Mesangial cell (primary cell): ENCODE measurements around the gene GPN1. TPM values are rescaled to one million over a fixed set of nuclear protein-coding genes. Genes with fewer than 3 reads are reported as not detected.

Source experiments
- total RNA-seq: library from RNA; depleted of rRNA; stranded (reverse); fragments of >200 nt; gene quantifications from 2 replicates; pipeline ENCODE4 v1.2.3, GENCODE V29; 2015

Gene GPN1
- total RNA-seq = 45.6 and 58.8 TPM in 2 replicates

GRCh38 chr2:27628767-27629709 lies at the start of gene GPN1, which contains the start of gene CCDC121:
Gene GPN1, plus strand, starts transcription at chr2:27629050. Its CDS starts 9 bp downstream, at chr2:27629059.
Gene CCDC121, minus strand, starts transcription at chr2:27629012. Its CDS starts 1,213 bp downstream, at chr2:27627799.

GRCh38 chr2:27582695-27583389 lies 46.0 kb upstream of the GPN1 start, which contains the start of gene ZNF512:
Gene ZNF512, plus strand, starts transcription at chr2:27583042. Its CDS starts 71 bp downstream, at chr2:27583113.

DNA sequence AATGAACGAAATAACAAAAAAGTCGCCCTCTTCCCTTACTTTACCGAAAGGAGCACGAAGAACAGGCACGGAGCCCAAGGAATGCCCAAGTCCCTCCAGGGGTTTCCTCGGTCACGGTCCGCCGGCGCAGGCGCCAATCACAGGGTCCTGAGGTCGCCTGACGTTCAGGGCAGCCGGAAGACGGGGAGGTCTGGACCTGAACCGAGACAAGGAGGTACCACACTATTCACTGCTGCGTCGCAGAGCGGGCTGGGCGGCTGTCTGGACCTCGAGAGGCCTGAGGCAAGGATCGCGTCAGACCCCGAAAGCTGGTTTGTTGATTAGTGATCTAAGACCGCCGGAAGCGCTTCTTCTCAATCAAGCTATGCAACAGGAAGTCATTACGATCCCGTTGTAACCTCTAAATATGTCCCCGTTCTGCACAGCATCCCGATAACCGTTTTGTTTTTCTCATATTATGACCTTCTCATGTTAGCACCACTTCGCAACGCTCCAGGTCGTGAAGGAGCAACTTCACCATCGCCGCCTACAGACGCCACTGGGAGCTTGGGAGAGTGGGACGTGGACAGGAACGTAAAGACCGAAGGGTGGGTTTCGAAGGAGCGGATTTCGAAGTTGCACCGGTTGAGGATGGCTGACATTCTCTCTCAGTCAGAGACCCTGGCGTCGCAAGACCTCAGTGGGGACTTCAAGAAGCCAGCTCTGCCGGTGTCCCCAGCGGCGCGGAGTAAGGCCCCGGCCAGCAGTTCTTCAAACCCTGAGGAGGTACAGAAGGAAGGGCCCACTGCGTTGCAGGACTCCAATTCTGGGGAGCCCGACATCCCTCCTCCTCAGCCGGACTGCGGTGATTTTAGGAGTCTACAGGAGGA lies 34.7 kb downstream of the GPN1 start, which contains the start of the genes SLC4A1AP and SUPT7L:
Gene SLC4A1AP (plus strand): TSS at position 605 of the 869 bp plus-strand sequence. CDS start 26 bp downstream, at position 631.
Gene SUPT7L (minus strand): TSS at position 330 of the 869 bp plus-strand sequence. CDS start 1,422 bp downstream, outside the sequence.

Other genes with a start within 250 kb of the GPN1 start
- 6.7 and 12.9 TPM in 2 replicates for gene ZNF513, start 248.3 kb upstream of the GPN1 start, total RNA-seq
- gene PPM1G, start 219.5 kb upstream of the GPN1 start, total RNA-seq = 66.2 and 153 TPM in 2 replicates
- gene NRBP1, start 200.4 kb upstream of the GPN1 start, total RNA-seq = 81.2 and 88.4 TPM in 2 replicates
- 0.49 and 8.9 TPM in 2 replicates for gene KRTCAP3, start 186.7 kb upstream of the GPN1 start, total RNA-seq
- 14.7 and 19.4 TPM in 2 replicates for gene IFT172, start 139.3 kb upstream of the GPN1 start, total RNA-seq
- gene FNDC4, start 133.8 kb upstream of the GPN1 start, total RNA-seq = 18.6 and 35.9 TPM in 2 replicates
- 1.1 TPM in 1 of 2 replicates, not detected in the other for gene GCKR, start 132.2 kb upstream of the GPN1 start, total RNA-seq
- gene ZNF512, start 46.0 kb upstream of the GPN1 start, total RNA-seq = 13.0 and 20.8 TPM in 2 replicates
- gene CCDC121, start within 50 bp of the GPN1 start, total RNA-seq = 1.3 and 1.9 TPM in 2 replicates
- gene SUPT7L, start 34.6 kb downstream of the GPN1 start, total RNA-seq = 15.5 and 23.7 TPM in 2 replicates
- gene SLC4A1AP, start 34.8 kb downstream of the GPN1 start, total RNA-seq = 15.5 and 20.5 TPM in 2 replicates
- gene MRPL33, start 142.7 kb downstream of the GPN1 start, total RNA-seq = 80.2 and 83.1 TPM in 2 replicates